SJCRH30 (cell line): ENCODE measurements around the gene GNAO1. TPM values are rescaled to one million over a fixed set of nuclear protein-coding genes. Genes with fewer than 3 reads are reported as not detected.
A peak's percentile ranks its signal among the peaks of the same experiment; 100 is the strongest.

ENCODE experiments used
- DNase-seq, 2 experiments: peaks; one replicate each; pipeline ENCODE4 v3.0.0-alpha.2; 2015 to 2020
- H3K27ac ChIP-seq: fragments of 250-450 bp; sonication (Bioruptor Pico); 2 replicates; pipeline ENCODE4 v1.5.1; 2020; ENCODE audit warnings: mild to moderate bottlenecking, moderate library complexity
- H3K27me3 ChIP-seq: fragments of 250-450 bp; sonication (Bioruptor Pico); 2 replicates; pipeline ENCODE4 v1.5.1; 2020; ENCODE audit warnings: mild to moderate bottlenecking, moderate library complexity
- H3K36me3 ChIP-seq: fragments of 250-450 bp; sonication (Bioruptor Pico); 2 replicates; pipeline ENCODE4 v1.5.1; 2020; ENCODE audit warnings: mild to moderate bottlenecking, moderate library complexity
- H3K4me1 ChIP-seq: fragments of 250-450 bp; sonication (Bioruptor Pico); 2 replicates; pipeline ENCODE4 v1.5.1; 2020; ENCODE audit warnings: mild to moderate bottlenecking, moderate library complexity
- H3K4me3 ChIP-seq: fragments of 250-450 bp; sonication (Bioruptor Pico); 2 replicates; pipeline ENCODE4 v1.5.1; 2020; ENCODE audit warnings: mild to moderate bottlenecking, moderate library complexity
- H3K9me3 ChIP-seq: fragments of 250-450 bp; sonication (Bioruptor Pico); replicated peaks from 2 replicates; pipeline ENCODE4 v1.5.1; 2020; ENCODE audit warnings: mild to moderate bottlenecking, moderate library complexity
- total RNA-seq: library from RNA; depleted of rRNA; stranded (reverse); fragments of >200 nt; shearing (Covaris generic); gene quantifications from 2 replicates; pipeline ENCODE4 v1.2.3, GENCODE V29; 2014

Gene GNAO1
- total RNA-seq, 1 experiment from 2014 or later, result 2.3 TPM

DNA sequence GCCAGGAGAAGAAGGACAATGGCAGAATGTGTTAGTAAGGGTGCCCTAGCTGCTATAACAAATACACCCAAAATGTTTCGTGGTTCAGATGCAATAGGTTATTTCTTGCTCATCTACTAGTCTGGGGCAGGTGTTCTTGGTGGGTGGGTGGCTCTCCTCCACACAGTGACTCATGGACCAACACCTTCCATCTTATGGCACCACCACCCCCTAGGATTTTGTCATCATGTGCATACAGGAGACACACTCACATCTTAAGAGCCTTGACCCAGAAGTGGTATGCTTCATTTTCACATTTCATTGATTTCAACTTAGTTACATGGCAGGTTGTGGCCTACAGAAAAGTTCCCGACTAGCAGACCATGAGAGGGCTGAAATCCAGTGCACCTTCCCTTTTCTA, 119.4 kb downstream of the GNAO1 start:
- H3K4me3 ChIP-seq, result no peak overlapping the region
- H3K27me3 ChIP-seq, result 0 out of 2 replicates have a peak, but pooled peaks cover 4% of the 10 kb centered on the region
- DNase-seq, result no peak
- H3K27ac ChIP-seq, result no peak overlapping the region
- no peaks in the 10 kb centered on the region for H3K9me3 ChIP-seq
- no peaks in the 10 kb centered on the region for H3K36me3 ChIP-seq
- H3K4me1 ChIP-seq, result peaks cover 6% of the 10 kb centered on the region; the same call in 1 of the 2 replicates

DNA sequence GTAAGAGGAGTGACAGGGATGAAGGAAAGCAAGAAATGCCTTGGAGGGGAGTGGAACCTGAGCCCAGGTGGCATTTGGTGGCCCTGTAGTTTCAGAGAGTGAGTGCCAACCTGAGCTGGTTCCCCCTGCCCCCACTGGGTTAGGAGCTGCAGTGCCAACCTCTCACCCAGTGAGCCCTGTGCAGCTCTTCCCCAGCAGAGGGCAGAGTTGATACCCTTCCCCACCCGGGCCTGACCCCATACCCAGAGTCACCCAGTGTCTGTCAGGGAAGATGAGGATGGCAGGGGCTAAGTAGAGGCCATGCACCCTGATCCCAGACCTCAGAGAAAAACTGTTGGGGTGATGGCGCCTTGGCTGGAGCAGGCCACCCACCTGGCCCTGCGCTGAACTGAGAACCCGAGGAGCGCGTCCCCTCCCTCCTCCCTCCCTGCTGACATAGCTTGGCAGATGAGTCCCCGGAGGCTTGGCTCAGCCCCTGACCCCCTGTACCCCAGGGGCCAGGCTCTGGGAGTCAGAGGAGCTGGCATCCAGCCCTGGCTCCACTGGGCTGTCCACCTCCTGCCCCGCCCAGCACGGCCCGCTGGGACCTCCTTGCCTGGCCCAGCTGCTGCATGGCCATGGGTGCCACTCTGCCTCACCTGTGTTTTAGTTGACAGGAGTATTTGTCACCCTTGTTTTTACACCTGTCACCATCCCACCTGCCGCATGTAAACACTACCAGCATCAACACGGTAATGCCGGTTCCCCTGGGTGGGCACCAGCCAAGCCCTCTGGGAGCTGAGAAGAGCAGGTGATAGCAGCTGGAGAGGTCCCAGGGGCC, 120.1 kb downstream of the GNAO1 start:
- Histone ChIP-seq H3K27me3 (no peaks in the 10 kb centered on the region), H3K27ac (no peak overlapping the region), H3K4me1 (peaks cover 6% of the 10 kb centered on the region; the same call in 1 of the 2 replicates), H3K36me3 (no peaks in the 10 kb centered on the region), H3K4me3 (peak overlapping the region; percentile 9), H3K9me3 (no peaks in the 10 kb centered on the region)
- DNase-seq, result peak; percentile 81 to 83

DNA sequence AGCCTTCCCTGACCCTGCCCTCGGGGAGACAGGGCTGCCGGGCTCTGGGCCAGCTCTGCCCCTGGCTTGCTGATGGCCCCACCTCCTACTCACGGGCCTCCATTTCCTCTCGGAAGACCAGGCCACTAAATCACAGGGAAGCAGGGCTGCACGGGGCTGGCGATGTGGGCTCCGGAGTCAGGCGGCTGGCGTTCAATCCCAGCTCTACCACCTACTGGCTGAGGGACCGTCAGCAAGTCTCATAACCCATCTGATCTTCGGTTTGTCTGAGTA, 120.7 kb downstream of the GNAO1 start:
- H3K9me3 ChIP-seq, result no peaks in the 10 kb centered on the region
- H3K4me3 ChIP-seq, result peak overlapping the region; percentile 9
- H3K27me3 ChIP-seq, result no peaks in the 10 kb centered on the region
- no peak for DNase-seq
- H3K36me3 ChIP-seq, result no peaks in the 10 kb centered on the region
- peaks cover 6% of the 10 kb centered on the region; the same call in 1 of the 2 replicates for H3K4me1 ChIP-seq
- no peak overlapping the region for H3K27ac ChIP-seq

DNA sequence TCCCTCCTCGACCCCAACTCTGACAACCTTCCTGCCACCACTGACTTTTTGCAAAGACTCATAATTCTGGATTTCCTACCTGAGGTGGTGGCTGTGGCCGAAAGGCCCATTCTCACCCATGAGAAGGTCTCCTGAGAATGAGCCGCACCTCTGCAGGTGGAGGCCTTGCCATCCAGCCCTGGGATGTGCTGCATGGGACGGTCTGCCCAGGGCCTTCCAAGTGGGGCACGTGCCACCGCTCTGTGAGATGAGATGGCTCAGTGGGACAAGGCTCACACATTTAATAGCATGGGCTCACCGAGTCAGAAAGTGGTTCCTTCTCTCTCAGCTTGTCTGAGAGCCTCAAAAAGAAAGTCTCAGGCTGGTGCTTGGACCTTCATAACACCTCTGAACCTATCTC, 121.3 kb downstream of the GNAO1 start:
- Histone ChIP-seq H3K4me3 (no peak overlapping the region), H3K27me3 (no peaks in the 10 kb centered on the region), H3K4me1 (peaks cover 6% of the 10 kb centered on the region; the same call in 1 of the 2 replicates), H3K9me3 (no peaks in the 10 kb centered on the region), H3K36me3 (no peaks in the 10 kb centered on the region), H3K27ac (no peak overlapping the region)
- DNase-seq, result no peak

DNA sequence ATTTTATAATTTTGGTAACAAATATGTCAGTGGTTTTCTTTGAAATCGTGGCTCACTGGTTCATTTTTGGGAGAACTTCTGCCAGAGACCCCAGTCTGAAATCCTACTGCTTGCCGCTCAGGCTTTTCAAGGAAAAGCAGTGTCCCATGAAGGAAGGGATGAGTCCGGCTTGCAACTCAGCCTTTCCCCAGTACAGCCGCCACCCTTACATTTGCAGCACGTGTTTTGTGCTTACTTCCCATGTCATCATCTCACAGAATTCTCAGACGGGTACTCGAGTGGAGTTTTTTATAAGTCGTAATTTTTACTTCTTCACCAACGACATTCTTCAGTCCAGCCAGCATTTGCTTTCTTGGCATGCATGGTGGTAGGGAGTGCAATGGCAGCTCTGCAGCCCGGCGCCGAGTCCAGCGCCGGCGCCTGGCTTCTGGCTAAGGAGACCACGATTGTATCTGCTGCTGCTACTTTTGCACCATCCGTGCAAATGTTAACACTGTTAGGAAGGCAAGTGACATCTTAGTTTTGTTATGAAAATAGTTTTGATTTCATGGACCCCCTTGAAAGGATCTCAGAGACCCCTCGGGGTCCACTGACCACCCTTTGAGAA, 123.1 kb downstream of the GNAO1 start:
- DNase-seq, result no peak
- Histone ChIP-seq H3K27me3 (no peaks in the 10 kb centered on the region), H3K9me3 (no peaks in the 10 kb centered on the region), H3K36me3 (no peaks in the 10 kb centered on the region), H3K27ac (no peak overlapping the region), H3K4me1 (peaks cover 6% of the 10 kb centered on the region; the same call in 1 of the 2 replicates), H3K4me3 (no peak overlapping the region)

DNA sequence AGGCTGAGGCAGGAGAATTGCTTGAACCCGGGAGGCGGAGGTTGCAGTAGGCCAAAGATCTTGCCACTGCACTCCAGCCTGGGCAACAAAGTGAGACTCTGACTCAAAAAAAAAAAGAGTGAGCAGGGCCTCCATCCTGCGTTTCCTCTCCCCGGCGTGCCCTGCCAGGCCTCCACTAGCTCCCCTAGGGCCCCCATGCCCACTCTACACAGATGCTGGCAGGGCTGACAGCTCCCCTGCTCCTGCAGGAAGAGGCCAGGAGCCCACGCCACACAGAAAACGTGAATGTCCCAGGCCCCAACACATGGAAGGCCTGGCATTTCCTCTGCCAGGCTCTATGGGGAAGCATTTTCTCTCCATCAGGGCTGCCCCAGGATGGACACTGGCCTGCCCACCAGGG, 124.7 kb downstream of the GNAO1 start:
- peaks cover 6% of the 10 kb centered on the region; the same call in 1 of the 2 replicates for H3K4me1 ChIP-seq
- no peak overlapping the region for H3K27ac ChIP-seq
- no peaks in the 10 kb centered on the region for H3K9me3 ChIP-seq
- no peaks in the 10 kb centered on the region for H3K27me3 ChIP-seq
- no peaks in the 10 kb centered on the region for H3K36me3 ChIP-seq
- H3K4me3 ChIP-seq, result no peak overlapping the region
- DNase-seq, result no peak

DNA sequence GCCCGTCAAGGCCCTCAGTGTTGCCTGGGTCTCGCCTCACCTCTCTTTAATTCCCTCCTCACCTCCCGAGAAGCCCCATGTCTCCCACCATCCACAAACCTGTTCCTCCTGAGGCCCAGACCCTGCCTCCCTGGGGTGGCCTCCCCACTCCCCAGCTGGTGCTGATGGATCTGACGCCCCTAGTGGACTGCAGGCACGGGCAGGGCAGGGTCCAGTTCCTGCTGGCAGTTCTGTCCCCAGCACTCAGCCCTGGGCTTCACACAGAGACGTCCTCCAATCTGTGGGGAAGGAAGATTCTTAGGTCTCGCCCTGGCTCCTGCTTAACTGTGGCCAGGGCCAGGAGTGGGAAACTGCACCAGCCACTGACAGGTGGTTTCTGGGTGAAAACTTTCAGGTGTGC, 125.3 kb downstream of the GNAO1 start:
- no peak for DNase-seq
- no peaks in the 10 kb centered on the region for H3K9me3 ChIP-seq

DNA sequence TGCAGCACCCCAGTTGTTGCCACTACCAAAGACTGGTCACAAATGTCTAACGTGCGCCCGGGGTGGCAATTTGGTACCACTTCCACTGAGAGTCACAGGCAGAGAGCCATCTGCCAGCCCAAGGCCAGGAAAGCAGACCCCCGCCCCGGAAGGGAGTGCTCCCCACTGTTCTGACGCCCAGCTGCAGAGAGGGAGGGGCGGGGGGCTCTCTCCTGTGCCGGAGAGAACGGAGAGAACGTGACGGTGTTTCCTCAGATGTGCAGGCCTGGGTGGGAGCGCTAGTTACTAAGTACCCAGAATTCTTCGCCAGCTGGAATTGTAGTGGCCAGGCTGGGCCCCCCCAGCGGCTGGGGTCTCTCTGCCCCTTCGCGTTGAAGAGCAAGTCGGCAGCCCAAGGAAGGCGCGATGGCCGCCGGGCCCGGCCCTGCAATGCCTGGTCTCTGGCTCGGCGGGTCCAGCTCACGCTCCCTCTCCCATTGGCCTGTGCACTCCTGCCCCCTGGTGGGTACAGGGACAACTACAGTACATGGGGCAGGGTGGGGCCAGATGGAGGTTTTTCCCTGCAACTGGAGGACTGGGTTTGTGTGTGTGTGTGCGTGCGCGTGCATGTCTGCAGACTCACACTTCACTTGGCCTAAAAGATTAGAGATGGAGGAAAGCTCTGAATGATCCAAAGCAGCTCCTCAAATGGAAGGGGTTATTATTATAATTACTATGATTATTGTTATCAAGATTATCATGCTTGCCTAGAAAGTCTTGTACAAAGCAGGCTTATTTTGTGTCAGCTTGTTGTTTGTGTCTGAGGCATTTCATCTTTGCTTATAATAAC, 126.9 kb downstream of the GNAO1 start:
- DNase-seq, result peak; percentile 81 to 90
- H3K27ac ChIP-seq, result no peak overlapping the region

More for the DNA sequence above, 125.3 kb downstream of the GNAO1 start:
- peaks cover 3% of the 10 kb centered on the region; the same call in 1 of the 2 replicates for H3K4me1 ChIP-seq
- no peak overlapping the region for H3K4me3 ChIP-seq
- H3K27ac ChIP-seq, result no peak overlapping the region
- H3K36me3 ChIP-seq, result no peaks in the 10 kb centered on the region
- no peaks in the 10 kb centered on the region for H3K27me3 ChIP-seq

DNA sequence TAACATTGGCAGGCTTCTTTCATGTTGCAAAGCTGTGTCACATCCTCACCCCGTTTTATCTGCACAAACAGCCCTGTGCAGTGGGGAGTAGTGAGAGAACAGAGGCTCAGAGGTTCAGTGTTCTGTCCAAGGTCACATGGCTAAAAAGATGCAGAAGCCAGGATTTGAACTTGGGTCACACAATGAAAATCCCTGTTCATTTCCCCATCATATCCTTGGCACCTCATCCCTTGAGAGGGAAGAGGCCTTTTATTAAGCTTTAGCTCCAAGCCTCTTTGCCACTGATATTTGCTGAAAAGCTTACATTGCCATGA, 127.5 kb downstream of the GNAO1 start:
- Histone ChIP-seq H3K9me3 (no peaks in the 10 kb centered on the region), H3K4me1 (no peaks in the 10 kb centered on the region), H3K4me3 (no peak overlapping the region), H3K27ac (no peak overlapping the region), H3K36me3 (no peaks in the 10 kb centered on the region), H3K27me3 (no peaks in the 10 kb centered on the region)
- DNase-seq, result no peak

More for the DNA sequence above, 126.9 kb downstream of the GNAO1 start:
- no peaks in the 10 kb centered on the region for H3K9me3 ChIP-seq
- peak overlapping the region; percentile 46 for H3K4me3 ChIP-seq
- no peaks in the 10 kb centered on the region for H3K4me1 ChIP-seq
- H3K27me3 ChIP-seq, result no peaks in the 10 kb centered on the region
- no peaks in the 10 kb centered on the region for H3K36me3 ChIP-seq

DNA sequence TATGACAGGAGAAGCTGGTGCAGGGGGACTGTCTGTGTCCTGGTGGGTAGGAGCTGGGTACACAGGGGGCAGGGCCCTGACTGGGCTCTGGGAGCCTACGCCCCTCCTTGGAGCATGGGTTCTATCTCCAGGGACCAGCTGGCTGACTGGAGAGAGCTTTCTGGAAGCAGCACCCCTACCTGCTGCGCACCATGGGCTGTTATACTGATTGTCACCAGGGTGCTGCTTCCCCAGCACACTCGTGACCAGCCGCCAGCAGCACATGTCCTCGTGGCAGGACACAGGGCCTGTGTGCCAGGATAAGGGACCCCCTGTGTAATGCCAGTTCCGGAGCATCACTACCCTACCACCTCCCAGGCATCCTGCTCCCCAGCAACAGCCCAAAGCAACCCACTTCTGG, 128.1 kb downstream of the GNAO1 start:
- no peak for DNase-seq
- Histone ChIP-seq H3K9me3 (no peaks in the 10 kb centered on the region), H3K27me3 (no peaks in the 10 kb centered on the region), H3K4me3 (no peak overlapping the region), H3K36me3 (no peaks in the 10 kb centered on the region), H3K27ac (no peak overlapping the region), H3K4me1 (no peaks in the 10 kb centered on the region)

DNA sequence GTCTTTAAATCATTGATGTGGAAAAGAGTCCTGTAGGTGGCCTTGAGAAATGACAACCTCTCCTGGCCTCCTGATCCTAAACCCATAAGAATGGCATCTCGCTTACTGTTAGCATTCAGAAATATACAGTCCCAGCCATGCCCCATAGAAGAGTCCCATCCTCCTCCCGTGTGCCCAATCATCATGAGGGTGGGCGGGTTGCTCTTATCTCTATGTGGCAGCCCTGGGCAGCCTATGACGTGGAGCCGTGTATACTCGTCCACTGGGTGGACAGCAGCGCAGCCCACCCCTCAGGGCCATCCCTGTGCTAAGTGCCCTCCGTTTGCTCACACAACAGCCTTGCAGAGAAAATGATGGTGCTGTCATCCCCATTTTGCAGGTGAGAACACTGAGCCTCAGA, 128.8 kb downstream of the GNAO1 start:
- DNase-seq, result no peak
- H3K4me1 ChIP-seq, result no peaks in the 10 kb centered on the region
- no peak overlapping the region for H3K4me3 ChIP-seq
- no peak overlapping the region for H3K27ac ChIP-seq
- no peaks in the 10 kb centered on the region for H3K9me3 ChIP-seq
- no peaks in the 10 kb centered on the region for H3K27me3 ChIP-seq
- H3K36me3 ChIP-seq, result no peaks in the 10 kb centered on the region

DNA sequence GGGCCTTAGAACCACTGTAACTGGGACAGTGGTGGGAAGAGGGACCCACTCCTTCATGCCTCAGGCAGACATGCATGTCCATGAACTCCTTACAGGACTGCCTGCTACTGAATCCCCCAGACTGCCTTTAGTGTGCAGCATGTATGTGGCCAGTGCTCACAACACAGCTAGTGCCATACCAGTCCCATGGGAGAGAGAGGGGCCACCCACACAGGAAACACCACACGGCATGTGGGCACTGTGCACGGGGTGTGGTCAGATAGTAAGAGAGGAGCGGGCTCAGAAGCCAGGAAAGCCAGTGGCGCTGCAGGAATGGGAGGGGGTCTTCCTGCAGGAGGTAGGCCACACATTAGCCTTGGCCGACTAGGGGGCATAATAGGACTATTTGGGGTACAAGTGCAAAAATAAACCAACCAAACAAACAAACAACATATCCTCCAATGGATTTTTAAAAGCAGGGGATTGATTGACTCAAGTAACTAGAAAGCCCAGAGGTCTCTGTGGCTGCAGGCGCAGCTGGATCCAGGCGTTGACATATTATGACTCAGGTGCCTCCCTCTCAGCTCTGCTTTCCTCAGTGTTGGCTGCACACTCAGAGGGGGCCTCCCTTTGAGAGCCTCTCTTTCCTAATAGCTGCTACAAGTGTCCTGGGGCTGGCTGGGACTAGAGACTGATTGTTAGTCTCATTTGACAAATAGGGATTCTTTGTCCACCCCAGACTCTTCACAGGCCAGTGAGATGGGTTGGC, 129.7 kb downstream of the GNAO1 start:
- no peak overlapping the region for H3K27ac ChIP-seq
- no peak for DNase-seq
- H3K4me1 ChIP-seq, result no peaks in the 10 kb centered on the region
- no peaks in the 10 kb centered on the region for H3K27me3 ChIP-seq
- H3K36me3 ChIP-seq, result no peaks in the 10 kb centered on the region
- no peaks in the 10 kb centered on the region for H3K9me3 ChIP-seq
- no peak overlapping the region for H3K4me3 ChIP-seq

DNA sequence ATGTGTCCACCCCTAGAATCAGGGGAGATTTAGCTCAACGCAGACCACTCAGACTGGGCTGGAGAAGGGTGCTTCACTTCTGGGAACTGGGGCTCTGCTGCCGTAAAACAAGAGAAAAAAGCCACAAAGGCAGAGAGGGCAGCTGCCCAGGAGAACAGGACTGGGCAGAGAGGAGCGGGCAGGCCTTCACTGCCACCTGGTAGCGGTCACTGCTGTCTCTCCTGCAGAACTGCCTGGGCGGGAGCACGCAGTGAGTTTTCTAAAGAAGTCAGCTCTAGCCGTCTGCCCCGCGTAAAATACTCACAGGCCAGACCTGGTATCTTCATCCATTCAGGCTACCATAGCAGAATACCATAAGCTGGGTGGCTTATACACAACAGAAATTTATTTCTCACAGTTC, 130.3 kb downstream of the GNAO1 start:
- DNase-seq, result no peak
- Histone ChIP-seq H3K4me1 (no peaks in the 10 kb centered on the region), H3K4me3 (no peak overlapping the region), H3K27me3 (no peaks in the 10 kb centered on the region), H3K27ac (no peak overlapping the region), H3K36me3 (no peaks in the 10 kb centered on the region), H3K9me3 (no peaks in the 10 kb centered on the region)

DNA sequence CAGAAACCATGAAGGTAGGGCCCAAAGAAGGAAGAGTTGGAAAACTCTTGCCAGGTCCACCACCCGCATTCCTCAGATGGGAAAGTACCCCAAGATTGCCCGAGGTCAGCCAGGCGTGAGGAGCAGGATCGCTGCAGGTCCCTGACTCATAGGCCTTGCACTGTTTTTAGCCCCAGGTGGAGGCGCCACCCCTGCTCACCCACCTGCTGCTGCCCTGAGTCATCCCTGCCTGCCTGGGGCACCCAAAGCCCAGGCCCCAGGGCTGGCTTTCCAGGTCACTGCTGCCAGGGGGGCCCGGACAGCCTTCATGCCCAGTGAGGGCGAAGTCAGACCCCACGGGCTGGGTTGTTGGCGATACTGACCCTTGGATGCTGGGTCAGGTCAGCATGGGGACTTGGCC, 133.1 kb downstream of the GNAO1 start:
- Histone ChIP-seq H3K27me3 (no peaks in the 10 kb centered on the region), H3K36me3 (no peaks in the 10 kb centered on the region), H3K27ac (no peak overlapping the region), H3K4me1 (no peaks in the 10 kb centered on the region), H3K4me3 (no peak overlapping the region), H3K9me3 (no peaks in the 10 kb centered on the region)
- no peak for DNase-seq

DNA sequence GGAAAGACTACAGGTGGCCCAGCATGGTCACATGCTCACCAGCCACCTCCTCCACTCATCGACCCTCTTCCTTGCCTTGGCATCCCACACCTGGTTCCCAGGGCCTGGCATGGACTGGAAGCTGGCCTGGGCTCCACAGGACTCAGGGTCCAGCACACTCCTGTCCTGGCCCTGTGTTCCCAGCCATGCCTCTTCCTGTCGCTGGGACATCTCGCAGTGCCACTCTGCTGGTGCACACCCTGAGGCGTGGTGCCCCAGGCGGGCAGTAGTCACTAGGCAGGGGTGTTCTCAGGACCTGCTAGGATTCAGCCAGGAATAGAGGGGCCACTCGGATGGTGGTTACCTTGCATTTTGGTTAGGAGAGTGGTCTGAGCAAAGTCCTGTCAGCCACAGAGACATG, 134.7 kb downstream of the GNAO1 start:
- DNase-seq, result no peak
- Histone ChIP-seq H3K36me3 (no peaks in the 10 kb centered on the region), H3K4me1 (no peaks in the 10 kb centered on the region), H3K9me3 (no peaks in the 10 kb centered on the region), H3K27ac (no peak overlapping the region), H3K4me3 (no peak overlapping the region), H3K27me3 (no peaks in the 10 kb centered on the region)
